M059J (cell line): ENCODE results near the gene TBL2. TPM values are rescaled to one million over a fixed set of nuclear protein-coding genes. Genes with fewer than 3 reads are reported as not detected.
A peak's percentile ranks its signal among the peaks of the same experiment; 100 is the strongest.
"Not testable (repeated sequence)": the region's sequence is repeated elsewhere in the genome, so short reads cannot be mapped to it uniquely, and the experiment has no call there.

Experiments used
- DNase-seq: peaks from one replicate; pipeline ENCODE4 v3.0.0-alpha.2; 2012; ENCODE audit warnings: low read depth
- total RNA-seq: library from RNA; depleted of rRNA; stranded (reverse); fragments of >200 nt; shearing (Covaris generic); gene quantifications from 2 replicates; pipeline ENCODE4 v1.2.3, GENCODE V29; 2014; rRNA removed

The TBL2 gene, protein sequence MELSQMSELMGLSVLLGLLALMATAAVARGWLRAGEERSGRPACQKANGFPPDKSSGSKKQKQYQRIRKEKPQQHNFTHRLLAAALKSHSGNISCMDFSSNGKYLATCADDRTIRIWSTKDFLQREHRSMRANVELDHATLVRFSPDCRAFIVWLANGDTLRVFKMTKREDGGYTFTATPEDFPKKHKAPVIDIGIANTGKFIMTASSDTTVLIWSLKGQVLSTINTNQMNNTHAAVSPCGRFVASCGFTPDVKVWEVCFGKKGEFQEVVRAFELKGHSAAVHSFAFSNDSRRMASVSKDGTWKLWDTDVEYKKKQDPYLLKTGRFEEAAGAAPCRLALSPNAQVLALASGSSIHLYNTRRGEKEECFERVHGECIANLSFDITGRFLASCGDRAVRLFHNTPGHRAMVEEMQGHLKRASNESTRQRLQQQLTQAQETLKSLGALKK
- total RNA-seq = 59.8 and 81.0 TPM in 2 replicates

- DNase-seq = peak; percentile 99
Measured at GRCh38 chr7:73578342-73579128, at the start of gene TBL2. TBL2 (minus strand) TSS chr7:73578579; CDS start chr7:73578549, 30 bp downstream.

GRCh38 chr7:73626814-73627213, 48.4 kb upstream of the TBL2 start:
- DNase-seq = peak; percentile 34

DNA sequence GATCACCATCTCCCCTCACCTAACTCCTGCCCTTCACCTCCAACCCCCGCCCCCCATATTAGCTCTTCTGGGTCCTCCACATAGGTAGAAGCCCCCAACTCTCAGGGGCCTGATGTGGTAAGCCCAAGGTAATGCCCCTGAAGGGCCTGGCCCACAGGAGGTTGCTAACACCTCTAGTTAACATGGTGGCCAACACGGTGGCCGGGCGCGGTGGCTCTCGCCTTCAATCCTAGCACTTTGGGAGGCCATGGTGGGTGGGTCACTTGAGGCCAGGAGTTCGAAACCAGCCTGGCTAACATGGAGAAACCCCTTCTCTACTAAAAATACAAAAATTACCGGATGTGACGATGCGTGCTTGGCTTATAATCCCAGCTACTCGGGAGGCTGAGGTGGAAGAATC, 46.9 kb upstream of the TBL2 start:
- DNase-seq = no peak

DNA sequence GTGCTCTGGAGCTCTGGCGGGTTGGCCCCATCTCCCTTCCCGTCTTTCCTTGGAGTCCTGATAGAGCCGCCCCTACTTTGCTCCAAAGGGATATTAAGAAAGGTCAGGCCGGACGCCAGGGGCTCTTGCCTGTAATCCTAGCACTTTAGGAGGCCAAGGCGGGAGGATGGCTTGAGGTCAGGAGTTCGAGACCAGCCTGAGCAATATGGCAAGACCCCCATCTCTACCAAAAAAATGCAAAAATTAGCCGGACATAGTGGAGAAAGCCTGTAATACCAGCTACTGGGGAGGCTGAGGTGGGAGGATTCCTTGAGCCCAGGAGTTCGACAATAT, 46.3 kb upstream of the TBL2 start:
- no peak for DNase-seq

GRCh38 chr7:73623798-73624668, 45.7 kb upstream of the TBL2 start, which contains the start of gene MLXIPL:
MLXIPL (minus strand) TSS chr7:73624522; CDS start chr7:73624492, 30 bp downstream.
- peak; percentile 70 for DNase-seq

GRCh38 chr7:73622909-73623797, 44.8 kb upstream of the TBL2 start:
- no peak for DNase-seq

- no peak for DNase-seq
Measured at GRCh38 chr7:73622527-73622908, 44.1 kb upstream of the TBL2 start.

- DNase-seq = no peak
Measured at GRCh38 chr7:73621168-73622063, 43.0 kb upstream of the TBL2 start.

DNA sequence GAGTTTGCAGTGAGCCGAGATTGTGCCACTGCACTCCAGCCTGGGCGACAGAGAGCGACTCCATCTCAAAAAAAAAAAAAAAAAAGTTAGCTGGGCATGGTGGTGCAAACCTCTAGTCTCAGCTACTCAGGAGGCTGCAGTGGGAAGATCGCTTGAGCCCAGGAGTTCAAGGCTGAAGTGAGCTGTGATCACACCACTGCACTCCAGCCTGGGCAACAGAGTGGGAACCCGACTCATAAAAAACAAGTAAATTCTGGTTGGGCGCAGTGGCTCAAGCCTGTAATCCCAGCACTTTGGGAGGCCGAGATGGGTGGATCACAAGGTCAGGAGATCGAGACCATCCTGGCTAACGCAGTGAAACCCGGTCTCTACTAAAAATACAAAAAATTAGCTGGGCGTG, 41.0 kb upstream of the TBL2 start:
- not testable (repeated sequence) for DNase-seq

DNA sequence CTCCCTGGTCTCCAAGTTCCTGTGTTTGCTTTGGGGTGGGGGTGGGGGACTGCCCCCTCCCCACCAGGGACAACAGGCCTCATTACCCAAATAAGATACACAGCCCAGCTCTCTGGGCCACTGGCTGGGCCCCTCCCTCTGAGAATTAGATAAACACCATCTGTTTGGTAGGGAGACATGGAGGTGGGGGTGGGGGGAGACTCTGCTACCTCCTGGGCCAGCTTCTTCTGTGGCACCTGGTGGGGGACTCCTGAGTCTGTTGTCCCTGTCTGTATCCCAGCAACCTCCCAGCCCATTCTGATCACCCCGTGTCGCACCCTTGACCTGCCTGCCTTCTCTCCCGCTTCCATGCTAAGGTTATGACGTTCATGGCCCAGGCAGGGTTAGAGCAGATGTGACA, 40.2 kb upstream of the TBL2 start:
- DNase-seq = no peak

DNA sequence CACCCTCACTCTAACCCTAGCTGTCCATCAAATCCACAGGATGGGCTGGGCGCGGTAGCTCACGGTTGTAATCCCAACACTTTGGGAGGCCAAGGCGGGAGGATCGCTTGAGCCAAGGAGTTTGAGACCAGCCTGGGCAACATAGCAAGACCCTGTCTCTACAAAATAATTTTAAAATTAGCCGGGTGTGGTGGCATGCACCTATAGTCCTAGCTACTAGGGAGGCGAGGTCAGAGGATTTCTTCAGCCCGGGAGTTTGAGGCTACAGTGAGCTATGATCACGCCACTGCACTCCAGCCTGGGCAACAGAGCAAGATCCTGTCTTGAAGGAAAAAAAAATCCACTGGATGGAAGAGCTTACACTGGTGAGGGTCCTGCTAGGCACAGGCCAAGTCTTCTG, 39.1 kb upstream of the TBL2 start:
- DNase-seq = not testable (repeated sequence)

DNA sequence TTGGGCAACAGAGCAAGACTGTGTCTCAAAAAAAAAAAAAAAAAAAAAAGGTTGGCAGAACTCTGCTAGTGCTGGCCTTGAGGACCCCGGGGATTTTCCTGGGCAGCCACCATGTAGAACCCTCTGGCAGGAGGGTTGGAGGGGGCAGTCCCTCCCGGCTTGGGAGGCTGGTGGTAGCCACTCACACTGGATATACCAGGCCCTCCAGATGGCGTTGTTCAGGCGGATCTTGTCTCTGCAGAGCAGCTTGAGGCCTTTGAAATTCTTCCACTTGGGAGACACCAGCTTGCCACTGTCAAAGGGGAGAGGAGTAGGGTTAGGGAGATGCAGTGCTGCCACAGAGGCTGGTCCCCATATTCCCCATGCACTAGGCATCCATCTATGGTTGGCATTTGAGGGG, 37.5 kb upstream of the TBL2 start:
- peak; percentile 42 for DNase-seq

DNA sequence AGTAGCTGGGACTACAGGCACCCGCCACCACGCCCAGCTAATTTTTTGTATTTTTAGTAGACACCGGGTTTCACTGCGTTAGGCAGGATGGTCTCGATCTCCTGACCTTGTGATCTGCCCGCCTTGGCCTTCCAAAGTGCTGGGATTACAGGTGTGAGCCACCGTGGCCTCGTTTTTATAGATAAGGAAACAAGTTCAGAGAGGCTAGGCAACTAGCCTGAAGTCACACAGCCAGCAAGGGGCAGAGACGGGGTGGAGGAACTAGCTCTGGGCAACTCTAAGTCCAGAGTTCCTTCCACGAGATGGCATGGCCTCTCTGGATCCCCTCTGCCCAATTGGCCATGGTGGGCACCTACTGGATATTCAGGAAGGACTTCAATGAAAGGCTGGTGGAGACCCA, 36.6 kb upstream of the TBL2 start:
- DNase-seq = not testable (repeated sequence)

DNA sequence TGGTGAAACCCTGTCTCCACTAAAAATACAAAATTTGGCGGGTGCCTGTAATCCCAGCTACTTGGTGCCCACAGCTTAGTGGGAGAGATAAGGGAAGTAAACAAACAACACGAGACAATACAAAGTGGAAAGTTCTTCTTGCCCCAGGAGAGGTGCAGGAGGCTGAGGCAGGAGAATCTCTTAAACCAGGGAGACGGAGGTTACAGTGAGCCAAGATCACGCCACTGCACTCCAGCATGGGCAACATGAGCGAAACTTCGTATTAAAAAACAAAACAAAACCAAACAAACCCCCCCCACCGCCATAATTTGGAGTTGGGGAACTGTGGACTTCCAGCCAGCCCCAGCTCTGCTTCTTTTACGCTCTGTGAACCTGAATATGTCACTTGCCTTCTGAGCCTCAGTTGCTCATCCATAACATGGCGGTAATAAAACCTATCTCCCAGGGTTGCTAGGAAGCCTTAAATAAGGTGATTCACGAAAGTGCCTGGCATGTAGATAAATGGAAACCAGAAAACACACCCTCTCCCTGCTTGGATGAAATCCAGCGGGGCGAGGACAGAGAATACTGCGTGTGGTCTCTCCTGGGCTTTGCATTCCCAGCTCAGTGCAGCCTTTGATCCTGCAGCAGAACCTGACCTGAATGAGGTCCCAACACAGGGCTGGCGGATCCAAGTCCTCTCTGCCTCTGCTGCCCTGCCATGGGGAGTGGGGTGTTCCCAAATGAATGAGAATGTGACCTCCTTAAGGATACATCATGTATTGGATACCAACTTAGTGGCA, 35.8 kb upstream of the TBL2 start:
- peak; percentile 78 for DNase-seq

DNA sequence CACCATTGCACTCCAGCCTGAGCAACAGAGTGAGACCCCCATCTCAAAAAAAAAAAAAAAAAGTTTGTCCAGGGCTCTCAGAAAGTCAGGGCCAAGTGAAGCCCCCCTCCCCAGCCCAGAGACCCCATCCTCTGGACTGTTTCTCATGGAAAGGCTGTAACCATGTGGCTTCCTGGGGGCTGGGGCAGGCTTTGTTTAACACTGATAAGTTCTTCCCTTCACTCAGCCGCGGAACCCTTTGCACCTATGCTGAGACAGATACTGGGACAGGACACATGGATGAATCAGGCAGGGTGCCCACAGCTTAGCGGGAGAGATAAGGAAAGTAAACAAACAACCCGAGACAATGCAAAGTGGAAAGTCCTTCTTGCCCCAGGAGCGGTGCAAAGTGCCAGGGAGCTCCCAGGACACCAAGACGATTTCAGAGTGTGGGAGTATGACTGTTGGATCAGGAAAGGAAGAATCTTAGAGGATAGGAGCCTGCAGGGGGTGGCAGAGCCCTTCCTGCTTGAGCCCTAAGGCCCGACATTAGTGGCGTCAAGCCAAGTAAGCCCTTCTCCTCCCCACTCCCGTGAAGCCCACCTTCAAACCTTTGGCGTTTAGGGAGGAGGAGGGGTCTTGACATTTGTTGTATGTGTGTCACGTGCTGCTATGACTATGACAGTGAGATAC, 34.4 kb upstream of the TBL2 start:
- DNase-seq = peak; percentile 91

- no peak for DNase-seq
Measured at GRCh38 chr7:73611017-73611555, 32.7 kb upstream of the TBL2 start.

- no peak for DNase-seq
Measured at GRCh38 chr7:73610105-73610504, 31.7 kb upstream of the TBL2 start.

DNA sequence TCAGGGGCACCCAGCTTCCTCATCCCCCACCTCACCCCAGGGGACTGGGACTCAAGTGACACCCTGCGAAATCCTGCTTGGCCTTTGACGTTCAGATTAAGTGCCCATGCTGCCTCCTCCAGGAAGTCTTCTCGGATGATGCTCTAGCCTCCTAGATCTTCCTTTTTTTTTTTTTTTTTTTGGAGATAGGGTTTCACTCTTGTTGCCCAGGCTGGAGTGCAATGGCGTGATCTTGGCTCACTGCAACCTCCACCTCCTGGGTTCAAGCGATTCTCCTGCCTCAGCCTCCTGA, 29.3 kb upstream of the TBL2 start:
- not testable (repeated sequence) for DNase-seq
